Trophoblast cell (in vitro differentiated cells and primary cell): ENCODE measurements around the gene MAGEA3.
"Not testable (repeated sequence)": the region's sequence is repeated elsewhere in the genome, so short reads cannot be mapped to it uniquely, and the experiment has no call there.

Source experiments
- DNase-seq, 2 donors: peaks; one replicate each; pipeline ENCODE4 v3.0.0-alpha.2; 2016
- H2AFZ ChIP-seq: 2 replicates; pipeline ENCODE4 v1.6.1; 2013; ENCODE audit warnings: low read length, moderate library complexity, mild to moderate bottlenecking; ENCODE audit not compliant: insufficient read depth, poor library complexity
- H2AK5ac ChIP-seq: 2 replicates; pipeline ENCODE4 v1.6.1; 2013; ENCODE audit warnings: mild to moderate bottlenecking, low read length
- H2BK120ac ChIP-seq: 2 replicates; pipeline ENCODE4 v1.6.1; 2013; ENCODE audit warnings: low read length, mild to moderate bottlenecking, moderate library complexity; ENCODE audit not compliant: insufficient read depth, poor library complexity
- H2BK12ac ChIP-seq: 2 replicates; pipeline ENCODE4 v1.6.1; 2013; ENCODE audit warnings: mild to moderate bottlenecking, low read length, moderate library complexity
- H2BK5ac ChIP-seq: 2 replicates; pipeline ENCODE4 v1.6.1; 2013; ENCODE audit warnings: low read length, low read depth, moderate library complexity, mild to moderate bottlenecking; ENCODE audit not compliant: poor library complexity
- H3K14ac ChIP-seq: 2 replicates; pipeline ENCODE4 v1.6.1; 2013; ENCODE audit warnings: mild to moderate bottlenecking, low read length
- H3K18ac ChIP-seq: 2 replicates; pipeline ENCODE4 v1.6.1; 2013; ENCODE audit warnings: mild to moderate bottlenecking, low read length
- H3K23ac ChIP-seq: 2 replicates; pipeline ENCODE4 v1.6.1; 2013; ENCODE audit warnings: low read length
- H3K27ac ChIP-seq: 2 replicates; pipeline ENCODE4 v1.5.1; 2013; ENCODE audit warnings: low read depth, mild to moderate bottlenecking, inconsistent platforms, low read length, moderate library complexity
- H3K27me3 ChIP-seq: 2 replicates; pipeline ENCODE4 v1.6.1; 2013; ENCODE audit warnings: inconsistent platforms, mild to moderate bottlenecking, low read length, moderate library complexity; ENCODE audit not compliant: insufficient read depth
- H3K36me3 ChIP-seq, 2 experiments: 1 replicate in 1 of 2; 2 replicates in 1 of 2; pipeline ENCODE4 v1.6.1; 2013; ENCODE audit warnings: low read length in 2 of 2, mild to moderate bottlenecking in 2 of 2, moderate library complexity in 1 of 2; ENCODE audit not compliant: insufficient read depth in 2 of 2, control insufficient read depth in 1 of 2
- H3K4ac ChIP-seq: 2 replicates; pipeline ENCODE4 v1.6.1; 2013; ENCODE audit warnings: low read depth, mild to moderate bottlenecking, low read length, moderate library complexity
- H3K4me1 ChIP-seq, 2 experiments: 1 replicate in 1 of 2; 2 replicates in 1 of 2; pipeline ENCODE4 v1.6.1; 2013; ENCODE audit warnings: low read length in 2 of 2, mild to moderate bottlenecking in 2 of 2, moderate library complexity in 1 of 2; ENCODE audit not compliant: insufficient read depth in 2 of 2, control insufficient read depth in 1 of 2
- H3K4me2 ChIP-seq: 2 replicates; pipeline ENCODE4 v1.6.1; 2013; ENCODE audit warnings: inconsistent platforms, mild to moderate bottlenecking, low read length, moderate library complexity
- H3K4me3 ChIP-seq: 2 replicates; pipeline ENCODE4 v1.5.1; 2013; ENCODE audit warnings: mild to moderate bottlenecking, low read depth, low read length, inconsistent platforms
- H3K79me1 ChIP-seq: one replicate; pipeline ENCODE4 v1.6.1; 2013; ENCODE audit warnings: low read length
- H3K79me2 ChIP-seq: 2 replicates; pipeline ENCODE4 v1.6.1; 2013; ENCODE audit warnings: low read length, mild to moderate bottlenecking; ENCODE audit not compliant: control insufficient read depth, insufficient read depth, poor library complexity
- H3K9ac ChIP-seq: 2 replicates; pipeline ENCODE4 v1.6.1; 2013; ENCODE audit warnings: mild to moderate bottlenecking, low read length
- H3K9me3 ChIP-seq: 2 replicates; pipeline ENCODE4 v1.6.1; 2013; ENCODE audit warnings: low read depth, mild to moderate bottlenecking, control low read depth, inconsistent platforms, low read length; ENCODE audit not compliant: insufficient read depth
- H4K12ac ChIP-seq: 2 replicates; pipeline ENCODE4 v1.6.1; 2013; ENCODE audit warnings: low read depth, mild to moderate bottlenecking, low read length, moderate library complexity
- H4K8ac ChIP-seq: 2 replicates; pipeline ENCODE4 v1.6.1; 2013; ENCODE audit warnings: low read depth, mild to moderate bottlenecking, low read length, moderate library complexity
- H4K91ac ChIP-seq: one replicate; pipeline ENCODE4 v1.6.1; 2013; ENCODE audit warnings: low read depth, mild to moderate bottlenecking, low read length, moderate library complexity
- WGBS: extraction: QIAGEN DNeasy Blood & Tissue Kit; methylation state at CpG from one replicate; pipeline ENCODE4 v1.1.7; 2013; ENCODE audit warnings: missing lambda C conversion rate; ENCODE audit not compliant: insufficient read length, insufficient coverage; ENCODE audit errors: extremely low coverage; 5-methylcytosine and 5-hydroxymethylcytosine counted together

Gene MAGEA3

DNA sequence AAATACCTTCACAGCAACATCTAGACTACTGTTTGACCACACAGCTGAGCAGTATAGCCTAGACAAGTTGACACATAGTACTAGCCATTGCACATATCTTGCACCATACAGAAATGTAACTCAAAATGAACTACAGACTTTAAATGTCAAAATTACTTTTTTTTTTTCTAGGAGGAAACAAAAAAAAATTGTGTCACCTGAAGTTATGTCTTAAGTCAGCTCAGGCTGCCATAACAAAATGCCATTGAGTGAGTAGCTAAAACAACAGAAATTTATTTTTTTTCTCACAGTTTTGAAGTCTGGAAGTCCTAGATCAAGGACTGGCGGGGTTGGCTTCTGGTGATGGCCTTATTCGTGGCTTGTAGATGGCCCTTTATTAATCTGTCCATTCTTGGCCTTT is 10.6 kb downstream of the MAGEA3 start, which contains the start of gene CSAG2:
TSS of gene CSAG2 (minus strand) at position 101 of the 400 bp plus-strand sequence. CDS start 161 bp downstream, outside the sequence.
- H3K4me1 ChIP-seq, H3K9me3 ChIP-seq, DNase-seq, H3K14ac ChIP-seq, H3K4me3 ChIP-seq, H2BK120ac ChIP-seq, H3K79me1 ChIP-seq, H3K27me3 ChIP-seq, H2AFZ ChIP-seq, H3K36me3 ChIP-seq, H3K4me2 ChIP-seq, H2BK12ac ChIP-seq, H4K12ac ChIP-seq, H4K8ac ChIP-seq, H2AK5ac ChIP-seq, H3K9ac ChIP-seq, H3K27ac ChIP-seq, H3K18ac ChIP-seq, H2BK5ac ChIP-seq, H4K91ac ChIP-seq, H3K4ac ChIP-seq, H3K79me2 ChIP-seq, H3K23ac ChIP-seq: not testable (repeated sequence)
- WGBS, result no CpG with 5 or more reads among the region's 2 CpGs

DNA sequence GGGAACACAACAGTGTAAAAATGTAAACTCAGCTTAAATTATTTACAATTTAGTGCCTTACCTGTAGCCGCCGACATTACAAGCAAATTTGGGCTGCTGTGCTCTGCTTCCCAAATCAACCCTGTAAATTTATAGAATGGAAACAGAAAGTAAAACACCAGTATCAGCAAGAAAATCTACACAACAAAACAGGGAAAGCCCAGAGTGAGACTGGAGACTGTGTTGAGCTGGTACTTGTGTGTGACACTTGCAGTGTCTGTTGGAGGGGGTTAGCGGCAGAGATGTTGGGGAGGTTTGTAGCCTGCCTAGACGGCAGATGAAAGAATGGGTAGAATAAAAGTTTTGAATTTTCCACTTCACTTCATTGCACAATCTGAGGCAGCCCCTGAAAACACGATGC is 14.6 kb downstream of the MAGEA3 start:
- H2BK5ac ChIP-seq, H3K4me1 ChIP-seq, H3K18ac ChIP-seq: not testable (repeated sequence)

DNA sequence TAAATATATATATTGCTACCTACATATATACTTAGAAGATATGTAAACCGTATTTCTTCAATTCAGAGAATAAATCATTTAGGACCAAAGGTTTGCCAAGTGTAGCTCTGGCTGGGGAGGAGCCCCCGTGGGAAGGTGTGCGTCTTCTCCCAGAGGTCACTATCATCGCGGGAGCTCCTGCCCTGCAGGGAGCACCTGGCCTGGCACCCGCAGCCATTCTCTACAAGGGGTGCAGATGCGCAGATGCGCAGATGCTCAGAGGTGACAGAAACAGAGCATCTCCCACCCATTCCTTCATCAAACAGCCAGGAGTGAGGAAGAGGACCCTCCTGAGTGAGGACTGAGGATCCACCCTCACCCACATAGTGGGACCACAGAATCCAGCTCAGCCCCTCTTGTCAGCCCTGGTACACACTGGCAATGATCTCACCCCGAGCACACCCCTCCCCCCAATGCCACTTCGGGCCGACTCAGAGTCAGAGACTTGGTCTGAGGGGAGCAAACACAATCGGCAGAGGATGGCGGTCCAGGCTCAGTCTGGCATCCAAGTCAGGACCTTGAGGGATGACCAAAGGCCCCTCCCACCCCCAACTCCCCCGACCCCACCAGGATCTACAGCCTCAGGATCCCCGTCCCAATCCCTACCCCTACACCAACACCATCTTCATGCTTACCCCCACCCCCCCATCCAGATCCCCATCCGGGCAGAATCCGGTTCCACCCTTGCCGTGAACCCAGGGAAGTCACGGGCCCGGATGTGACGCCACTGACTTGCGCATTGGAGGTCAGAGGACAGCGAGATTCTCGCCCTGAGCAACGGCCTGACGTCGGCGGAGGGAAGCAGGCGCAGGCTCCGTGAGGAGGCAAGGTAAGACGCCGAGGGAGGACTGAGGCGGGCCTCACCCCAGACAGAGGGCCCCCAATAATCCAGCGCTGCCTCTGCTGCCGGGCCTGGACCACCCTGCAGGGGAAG is 15.5 kb downstream of the MAGEA3 start, which contains the start of gene MAGEA2B:
TSS of gene MAGEA2B (plus strand) at position 814 of the 973 bp plus-strand sequence. CDS start 2,479 bp downstream, outside the sequence.
- not testable (repeated sequence) for H3K23ac ChIP-seq, H2BK5ac ChIP-seq, DNase-seq, H4K12ac ChIP-seq, H3K79me2 ChIP-seq, H3K4me1 ChIP-seq, H3K18ac ChIP-seq, H2AK5ac ChIP-seq, H4K8ac ChIP-seq, H3K4ac ChIP-seq, H2BK12ac ChIP-seq, H3K79me1 ChIP-seq, H2BK120ac ChIP-seq, H3K14ac ChIP-seq, H3K9ac ChIP-seq, H3K27ac ChIP-seq, H2AFZ ChIP-seq, H3K9me3 ChIP-seq, H3K4me2 ChIP-seq, H3K27me3 ChIP-seq, H4K91ac ChIP-seq, H3K36me3 ChIP-seq, H3K4me3 ChIP-seq
- WGBS, result no CpG with 5 or more reads among the region's 35 CpGs

More for the DNA sequence above, 14.6 kb downstream of the MAGEA3 start:
- not testable (repeated sequence) for H3K4me2 ChIP-seq, H2BK120ac ChIP-seq, H3K23ac ChIP-seq, H3K27ac ChIP-seq, H3K79me2 ChIP-seq, H3K14ac ChIP-seq, H3K36me3 ChIP-seq, H3K4ac ChIP-seq, H4K12ac ChIP-seq, H2BK12ac ChIP-seq, H3K9ac ChIP-seq, H3K79me1 ChIP-seq, H4K8ac ChIP-seq, H2AFZ ChIP-seq, H3K4me3 ChIP-seq, H4K91ac ChIP-seq, H3K27me3 ChIP-seq, H2AK5ac ChIP-seq, H3K9me3 ChIP-seq, DNase-seq
- WGBS, result no CpG with 5 or more reads among the region's 5 CpGs

DNA sequence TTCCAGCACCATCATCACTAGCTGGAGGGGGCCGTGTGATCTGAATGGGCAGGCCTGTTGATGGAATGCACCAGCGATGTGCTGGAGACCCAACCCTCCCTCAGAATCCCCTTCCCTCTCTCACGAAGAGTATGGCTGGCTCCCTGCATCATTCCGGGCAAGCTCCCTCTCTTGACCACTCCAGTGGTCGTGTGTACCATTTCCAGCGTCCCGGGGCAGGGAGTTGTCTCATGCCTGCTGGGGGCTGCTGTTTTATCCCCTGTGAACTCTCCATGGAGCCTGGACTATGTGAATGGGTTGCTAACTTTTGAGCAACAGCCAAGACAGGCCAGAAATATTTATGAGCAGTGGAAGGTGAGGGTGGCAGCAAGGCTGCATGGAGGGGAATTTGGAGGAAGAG is 26.8 kb downstream of the MAGEA3 start:
- no peaks in the 10 kb centered on the region for H3K9me3 ChIP-seq

More for the DNA sequence above, 26.8 kb downstream of the MAGEA3 start:
- no peak overlapping the region for H4K8ac ChIP-seq
- H2AK5ac ChIP-seq, result no peak overlapping the region
- no peak overlapping the region for H3K18ac ChIP-seq
- no peaks in the 10 kb centered on the region for H3K27me3 ChIP-seq
- H3K4me1 ChIP-seq, result no peaks in the 10 kb centered on the region
- H3K4me2 ChIP-seq, result no peak overlapping the region
- no peak overlapping the region for H3K27ac ChIP-seq
- H4K91ac ChIP-seq, result no peak overlapping the region
- H3K23ac ChIP-seq, result no peak overlapping the region
- no CpG with 5 or more reads among the region's 7 CpGs for WGBS
- H2BK5ac ChIP-seq, result no peak overlapping the region
- H2AFZ ChIP-seq, result no peak overlapping the region
- no peak overlapping the region for H4K12ac ChIP-seq
- H3K79me1 ChIP-seq, result no peaks in the 10 kb centered on the region
- no peak for DNase-seq
- H2BK120ac ChIP-seq, result no peak overlapping the region
- no peaks in the 10 kb centered on the region for H3K36me3 ChIP-seq
- H3K14ac ChIP-seq, result no peak overlapping the region
- H3K79me2 ChIP-seq, result no peaks in the 10 kb centered on the region
- no peak overlapping the region for H3K4ac ChIP-seq
- H2BK12ac ChIP-seq, result no peak overlapping the region
- H3K4me3 ChIP-seq, result no peak overlapping the region
- H3K9ac ChIP-seq, result no peak overlapping the region
